ENCODE results near the gene ZNF296. TPM values are rescaled to one million over a fixed set of nuclear protein-coding genes. Genes with fewer than 3 reads are reported as not detected.
"Not testable (repeated sequence)": the region's sequence is repeated elsewhere in the genome, so short reads cannot be mapped to it uniquely, and the experiment has no call there.

Gene ZNF296
- total RNA-seq (2014; rRNA removed; shearing (Covaris generic); ENCODE audit: low replicate concordance) = not detected in 2 replicates

DNA sequence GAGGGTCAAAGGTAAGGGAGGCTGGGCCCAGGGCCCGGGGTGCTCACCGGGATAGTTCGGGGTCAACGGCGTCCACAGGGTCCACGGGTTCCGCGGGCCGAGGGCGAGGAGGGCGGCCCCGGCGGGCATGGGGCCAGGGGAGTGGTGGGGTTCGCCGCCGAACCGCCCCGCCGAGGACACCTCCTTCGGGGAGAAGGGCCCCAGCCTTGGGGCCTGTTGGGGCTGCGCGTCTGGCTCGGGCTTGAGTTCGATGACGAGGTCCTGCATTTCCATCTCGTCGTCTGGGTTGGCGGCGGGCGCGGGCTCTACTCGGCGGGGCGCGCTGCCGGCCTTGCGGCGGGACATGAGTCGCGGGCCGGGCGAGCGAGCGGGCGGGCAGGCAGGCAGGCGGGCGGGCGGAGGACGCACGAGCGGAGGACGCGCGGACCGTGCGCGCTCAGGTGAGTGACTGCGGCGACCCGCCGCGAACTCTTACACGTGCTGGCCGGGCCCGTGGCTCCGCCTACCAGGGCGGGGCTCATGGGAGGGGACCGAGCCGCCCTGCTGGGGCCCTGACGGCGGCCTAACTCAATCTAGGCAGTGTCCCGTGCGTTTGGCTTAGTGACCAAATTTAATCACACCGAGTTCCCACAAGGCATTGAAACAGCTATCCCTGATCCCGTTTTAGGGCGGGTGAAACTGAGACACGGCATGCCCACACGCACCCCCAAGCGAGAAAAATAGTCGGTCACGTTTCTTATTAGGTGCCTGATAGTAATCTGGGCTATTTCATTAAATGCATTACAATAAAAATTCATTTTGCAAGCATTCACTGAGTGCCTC lies at the start of gene ZNF296:
ZNF296 (minus strand) TSS at position 450 of the 822 bp plus-strand sequence; CDS start at position 345, 105 bp downstream.
- DNase-seq = peak; percentile 78
- Histone ChIP-seq H3K9me3 (no peaks in the 10 kb centered on the region), H3K36me3 (peaks cover 22% of the 10 kb centered on the region)

DNA sequence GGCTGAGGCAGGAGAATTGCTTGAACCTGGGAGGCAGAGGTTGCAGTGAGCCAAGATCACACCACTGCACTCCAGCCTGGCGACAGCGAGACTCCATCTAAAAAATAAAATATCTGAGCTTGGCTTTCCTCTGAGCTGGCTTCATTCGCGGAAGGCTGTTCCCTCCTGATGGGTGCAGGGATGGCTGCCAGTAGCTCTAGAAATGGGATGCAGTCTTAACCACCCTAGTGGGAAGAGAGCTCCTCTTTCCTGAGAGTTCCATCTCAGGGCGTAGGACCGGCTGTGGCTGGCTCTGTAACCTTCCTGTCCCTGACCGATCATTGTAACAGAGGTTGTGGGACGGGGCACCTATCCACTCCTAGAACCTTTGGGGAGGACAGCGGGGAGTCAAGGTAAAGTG lies 49.1 kb upstream of the ZNF296 start:
- Histone ChIP-seq H3K36me3 (peaks cover 8% of the 10 kb centered on the region), H3K4me3 (no peak overlapping the region), H3K9me3 (no peaks in the 10 kb centered on the region), H3K27me3 (no peaks in the 10 kb centered on the region)
- DNase-seq = no peak

More for the DNA sequence above, at the start of gene ZNF296:
- H3K4me3 ChIP-seq = peak within 1 kb of the TSS; percentile 53
- H3K27me3 ChIP-seq = no peaks in the 10 kb centered on the region

DNA sequence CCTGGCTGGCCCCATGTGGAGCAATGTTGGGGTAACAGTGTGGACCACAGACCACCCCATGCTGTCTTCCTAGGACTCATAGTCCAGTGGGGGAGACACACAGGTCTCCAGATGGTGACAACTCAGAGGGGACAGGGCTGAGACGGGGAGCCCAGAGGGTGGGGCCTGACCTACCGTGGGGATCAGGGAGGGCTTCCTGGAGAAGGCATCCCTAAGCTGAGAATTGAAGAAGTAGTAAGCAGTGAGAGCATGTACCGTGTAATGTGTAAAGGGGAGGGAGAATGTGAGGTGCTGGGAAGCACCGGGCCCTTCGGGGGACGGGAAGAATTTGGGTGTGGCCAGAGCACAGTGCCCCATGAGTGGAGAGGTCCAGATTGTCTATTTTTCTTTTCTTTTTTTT lies 47.7 kb upstream of the ZNF296 start:
- Histone ChIP-seq H3K9me3 (no peaks in the 10 kb centered on the region), H3K4me3 (no peak overlapping the region), H3K27me3 (no peaks in the 10 kb centered on the region), H3K36me3 (peaks cover 11% of the 10 kb centered on the region)
- DNase-seq = no peak

DNA sequence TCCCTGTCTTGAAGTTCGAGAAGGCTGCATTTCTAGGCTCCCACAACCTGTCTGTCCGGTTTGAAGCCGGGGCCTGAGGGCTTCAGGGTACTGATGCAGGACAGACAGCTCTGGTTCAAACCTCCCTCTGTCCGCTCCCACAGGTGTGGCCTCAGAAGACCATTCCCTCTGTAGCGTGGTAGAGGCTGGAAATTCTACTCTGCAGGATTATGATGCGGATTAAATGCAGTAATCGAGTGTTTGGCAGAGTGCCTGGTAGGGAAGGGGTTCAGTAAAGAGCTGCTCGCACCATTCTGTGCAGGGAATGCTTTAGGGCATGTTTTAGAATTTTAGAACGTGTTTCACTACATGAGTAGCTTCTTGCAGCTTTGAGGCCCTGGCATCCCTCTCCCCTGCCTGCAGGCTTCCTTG lies 47.2 kb upstream of the ZNF296 start:
- no peaks in the 10 kb centered on the region for H3K27me3 ChIP-seq
- peaks cover 11% of the 10 kb centered on the region for H3K36me3 ChIP-seq
- no peak overlapping the region for H3K4me3 ChIP-seq
- no peak for DNase-seq
- H3K9me3 ChIP-seq = no peaks in the 10 kb centered on the region

DNA sequence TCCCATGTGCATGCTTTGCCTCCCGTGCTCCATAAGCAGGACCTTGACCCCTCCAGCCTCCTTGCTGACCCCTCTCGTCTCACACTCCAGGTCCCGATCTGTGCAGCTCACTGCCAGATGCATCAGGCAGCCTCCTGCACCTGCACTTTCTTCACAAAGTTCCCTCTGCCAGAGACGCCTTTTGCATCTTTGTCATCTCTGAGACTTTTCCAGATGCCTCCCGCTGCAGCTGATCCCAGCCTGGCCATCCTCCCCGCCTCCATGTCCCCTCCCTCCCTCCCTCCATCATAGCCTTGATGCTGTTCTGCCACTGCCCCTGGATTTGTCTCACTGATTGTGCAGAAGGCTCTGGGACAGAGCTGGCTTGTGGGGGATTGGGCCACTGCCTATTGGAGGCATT lies 46.6 kb upstream of the ZNF296 start:
- H3K9me3 ChIP-seq = no peaks in the 10 kb centered on the region
- peaks cover 8% of the 10 kb centered on the region for H3K36me3 ChIP-seq
- no peak overlapping the region for H3K4me3 ChIP-seq
- H3K27me3 ChIP-seq = no peaks in the 10 kb centered on the region
- no peak for DNase-seq

DNA sequence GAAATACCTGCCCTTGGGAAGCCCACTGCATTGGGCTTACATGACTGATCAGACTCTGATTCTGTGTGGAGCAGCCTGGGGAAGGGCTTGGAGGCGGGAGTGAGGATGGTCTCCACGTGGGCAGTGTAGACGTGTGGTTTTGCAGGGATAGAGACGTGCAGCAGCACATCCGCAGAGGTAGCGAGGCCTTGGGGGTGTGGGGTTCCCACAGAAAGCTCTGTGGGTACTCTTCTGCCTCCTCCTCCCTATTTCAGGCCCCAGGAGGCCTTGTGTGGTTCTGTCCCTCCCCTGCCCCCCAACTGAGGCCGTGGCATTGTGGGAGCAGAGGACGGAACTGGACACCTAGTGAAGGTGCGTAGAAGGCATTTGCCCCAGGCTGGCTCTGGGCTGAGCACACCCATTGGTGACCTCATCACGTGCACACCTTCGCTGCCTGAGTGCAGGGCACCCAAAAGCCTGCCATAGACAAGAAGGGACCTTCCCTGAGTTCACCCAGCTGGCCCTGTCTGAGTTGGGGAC lies 45.6 kb upstream of the ZNF296 start:
- DNase-seq = no peak
- no peak overlapping the region for H3K4me3 ChIP-seq
- H3K27me3 ChIP-seq = no peaks in the 10 kb centered on the region
- no peaks in the 10 kb centered on the region for H3K9me3 ChIP-seq
- peaks cover 8% of the 10 kb centered on the region for H3K36me3 ChIP-seq

DNA sequence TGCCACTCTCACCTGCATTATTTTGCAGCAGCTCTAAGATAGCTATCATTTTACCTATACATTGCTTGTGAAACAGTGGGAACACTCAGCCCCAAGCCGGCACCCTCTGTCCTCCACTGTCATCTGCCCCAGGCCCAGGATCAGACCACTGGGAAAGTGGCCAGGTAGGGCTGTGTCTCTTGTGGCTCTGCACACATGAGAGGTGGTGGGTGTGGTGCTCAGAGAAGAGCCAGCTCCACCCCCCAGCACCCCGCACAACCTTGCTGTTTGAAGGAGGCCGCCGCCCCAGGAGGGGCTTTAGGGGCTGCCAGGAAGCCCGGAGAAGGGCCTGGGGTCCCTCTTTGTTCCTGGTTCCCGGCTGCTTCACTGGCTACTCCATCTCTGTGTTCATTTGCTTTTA lies 43.3 kb upstream of the ZNF296 start:
- Histone ChIP-seq H3K36me3 (peaks cover 3% of the 10 kb centered on the region; the same call in 1 of the 2 replicates), H3K9me3 (no peaks in the 10 kb centered on the region), H3K4me3 (no peak overlapping the region), H3K27me3 (no peaks in the 10 kb centered on the region)
- DNase-seq = no peak

DNA sequence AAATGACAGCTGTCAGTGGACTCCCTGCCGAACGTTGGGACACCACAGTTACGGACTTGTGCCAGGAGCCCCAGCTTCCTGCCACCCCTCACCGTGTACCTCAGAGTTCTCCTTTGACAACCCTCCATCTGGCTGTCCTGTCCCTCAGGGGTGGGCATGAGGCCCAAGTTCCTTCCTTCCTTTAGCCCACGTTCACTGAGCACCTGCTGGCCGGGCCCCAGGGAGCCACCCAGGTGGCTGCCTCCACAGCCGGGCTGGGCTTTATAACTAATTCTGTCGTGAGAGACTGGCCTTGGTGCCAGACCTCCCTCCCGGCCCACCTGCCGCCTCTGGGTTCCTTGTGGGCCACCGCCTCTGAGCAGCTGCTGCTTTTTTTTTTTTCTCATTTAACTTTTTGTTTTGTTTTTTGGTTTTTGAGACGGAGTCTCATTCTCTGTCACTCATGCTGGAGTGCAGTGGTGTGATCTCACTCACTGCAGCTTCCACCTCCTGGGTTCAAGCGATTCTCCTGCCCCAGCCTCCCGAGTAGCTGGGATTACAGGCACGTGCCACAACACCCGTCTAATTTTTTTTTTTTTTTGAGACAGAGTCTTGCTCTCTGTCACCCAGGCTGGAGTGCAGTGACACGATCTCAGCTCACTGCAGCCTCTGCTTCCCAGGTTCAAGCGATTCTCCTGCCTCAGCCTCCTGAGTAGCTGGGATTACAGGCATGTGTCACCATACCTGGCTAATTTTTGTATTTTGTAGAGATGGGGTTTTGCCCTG lies 42.5 kb upstream of the ZNF296 start:
- H3K4me3 ChIP-seq, H3K36me3 ChIP-seq, H3K27me3 ChIP-seq, DNase-seq, H3K9me3 ChIP-seq: not testable (repeated sequence)

DNA sequence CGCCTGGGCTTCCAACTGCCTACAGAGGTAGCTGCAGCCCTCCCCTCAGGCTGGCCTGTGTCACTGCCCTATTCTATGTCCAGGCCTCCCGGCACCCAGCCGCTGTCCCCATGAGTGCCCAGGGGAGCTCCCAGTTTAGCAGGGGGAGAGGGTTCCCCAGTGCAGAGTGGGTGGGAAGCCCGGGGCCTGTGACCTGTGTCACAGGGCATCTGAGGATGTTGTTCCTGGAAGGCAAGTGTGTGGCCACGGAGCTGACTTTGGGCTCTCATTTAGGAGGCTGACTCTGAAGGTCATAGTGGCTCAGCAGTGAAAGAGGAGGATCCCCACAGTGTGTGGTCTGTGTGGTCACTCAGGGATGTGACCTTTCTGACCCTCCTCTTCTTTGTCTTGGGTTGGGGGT lies 41.8 kb upstream of the ZNF296 start:
- Histone ChIP-seq H3K36me3 (peaks cover 3% of the 10 kb centered on the region; the same call in 1 of the 2 replicates), H3K9me3 (no peaks in the 10 kb centered on the region), H3K4me3 (no peak overlapping the region), H3K27me3 (no peaks in the 10 kb centered on the region)
- DNase-seq = no peak

DNA sequence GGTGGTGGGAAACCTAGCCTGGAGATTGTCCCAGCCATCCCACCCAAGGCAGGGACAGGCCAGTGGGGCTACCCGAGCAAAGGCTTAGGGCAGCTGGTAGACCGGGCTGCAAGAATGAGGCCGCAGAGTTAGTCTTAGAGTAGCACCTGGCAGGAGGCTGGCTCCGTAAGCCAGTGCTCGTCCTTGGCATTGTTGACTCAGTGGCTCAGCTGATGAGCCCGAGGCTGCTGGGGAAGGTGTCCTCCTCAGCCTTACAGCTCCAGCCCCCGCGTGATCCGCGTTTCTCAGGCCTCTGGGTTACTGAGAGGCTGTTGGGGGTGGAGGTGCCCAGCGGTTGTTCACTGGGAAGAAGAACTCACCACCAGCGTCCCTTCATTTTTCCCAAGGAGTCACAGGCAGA lies 41.4 kb upstream of the ZNF296 start:
- Histone ChIP-seq H3K9me3 (no peaks in the 10 kb centered on the region), H3K4me3 (no peak overlapping the region), H3K27me3 (no peaks in the 10 kb centered on the region), H3K36me3 (peaks cover 3% of the 10 kb centered on the region; the same call in 1 of the 2 replicates)
- DNase-seq = no peak

DNA sequence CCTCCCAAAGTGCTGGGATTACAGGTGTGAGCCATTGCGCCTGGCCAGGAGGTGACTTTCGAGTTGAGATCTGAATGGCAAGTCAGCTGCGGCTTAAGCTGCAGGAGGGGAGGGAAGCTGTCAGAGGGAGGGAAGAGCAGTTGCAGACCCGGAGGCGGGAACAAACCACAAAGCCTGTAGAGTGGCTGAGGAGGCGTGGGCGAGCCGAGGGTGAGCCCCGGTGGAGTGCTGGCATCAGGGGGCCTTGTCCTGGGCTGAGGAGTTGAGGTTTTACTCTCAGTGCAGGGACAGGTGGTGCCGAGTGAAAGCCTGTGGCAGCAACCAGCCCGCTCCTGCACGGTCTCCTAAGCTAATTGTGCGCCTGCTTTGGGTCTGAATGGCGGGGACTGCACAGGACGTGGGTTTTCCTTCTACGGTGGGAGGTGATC lies 40.9 kb upstream of the ZNF296 start:
- no peaks in the 10 kb centered on the region for H3K27me3 ChIP-seq

DNA sequence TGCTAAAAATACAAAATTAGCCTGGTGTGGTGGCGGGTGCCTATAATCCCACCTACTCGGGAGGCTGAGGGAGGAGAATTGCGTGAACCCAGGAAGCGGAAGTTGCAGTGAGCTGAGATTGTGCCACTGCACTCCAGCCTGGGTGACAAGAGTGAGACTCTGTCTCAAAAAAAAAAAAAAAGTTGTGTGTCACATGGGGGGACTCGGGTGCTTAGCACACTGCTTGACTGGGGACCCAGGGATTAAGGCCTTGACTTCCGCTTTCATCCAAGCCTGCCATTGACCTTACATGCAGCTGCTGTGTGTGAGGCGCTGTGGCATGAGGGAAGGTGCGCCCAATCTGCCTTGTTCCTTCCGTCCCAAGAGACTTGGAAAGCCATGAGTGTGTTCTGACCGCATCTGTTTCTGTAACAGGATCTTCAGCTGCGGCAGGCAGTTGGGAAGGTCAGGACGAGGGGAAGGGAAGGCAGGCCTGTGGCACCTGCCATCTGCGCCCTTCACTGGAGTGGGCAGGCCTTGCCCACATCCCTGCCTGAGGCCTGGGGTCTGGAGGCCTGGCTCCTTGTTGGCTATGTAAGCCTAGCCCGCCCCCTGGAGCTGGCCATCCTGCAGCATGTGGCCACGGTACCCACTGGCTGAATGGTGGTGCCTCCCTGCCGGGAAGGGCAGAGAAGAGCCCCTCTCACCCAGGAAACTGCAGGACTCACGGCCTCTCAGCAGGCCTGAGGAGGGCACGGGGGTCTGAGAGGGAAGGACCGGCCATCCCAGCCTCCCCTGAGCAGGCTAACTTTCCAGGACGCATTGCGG lies 39.7 kb upstream of the ZNF296 start:
- H3K36me3 ChIP-seq = peaks cover 3% of the 10 kb centered on the region; the same call in 1 of the 2 replicates
- DNase-seq = no peak
- no peaks in the 10 kb centered on the region for H3K9me3 ChIP-seq
- no peak overlapping the region for H3K4me3 ChIP-seq
- no peaks in the 10 kb centered on the region for H3K27me3 ChIP-seq

More for the DNA sequence above, 40.9 kb upstream of the ZNF296 start:
- DNase-seq = no peak
- peaks cover 3% of the 10 kb centered on the region; the same call in 1 of the 2 replicates for H3K36me3 ChIP-seq
- H3K9me3 ChIP-seq = no peaks in the 10 kb centered on the region
- H3K4me3 ChIP-seq = no peak overlapping the region

DNA sequence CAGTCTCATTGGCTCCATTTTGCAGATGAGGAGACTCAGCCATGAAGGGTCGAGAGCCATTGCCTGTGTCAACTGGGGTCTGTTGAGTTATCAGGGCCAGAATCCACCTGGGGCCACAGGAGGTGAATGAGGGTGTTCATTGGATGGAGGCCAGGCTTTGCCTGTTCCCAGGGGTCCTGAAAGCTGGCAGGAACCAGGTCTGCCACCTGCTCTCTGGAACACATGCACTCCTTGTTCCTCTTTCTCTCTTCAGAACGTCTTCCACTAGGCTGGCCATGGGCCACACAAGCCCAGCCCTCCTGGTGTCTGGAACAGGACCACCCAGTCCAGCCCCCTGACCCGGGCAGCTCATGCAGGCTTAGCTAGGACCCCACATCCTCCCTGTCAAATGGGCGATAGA lies 37.8 kb upstream of the ZNF296 start:
- H3K27me3 ChIP-seq = no peaks in the 10 kb centered on the region
- no peak for DNase-seq
- no peaks in the 10 kb centered on the region for H3K36me3 ChIP-seq
- no peak overlapping the region for H3K4me3 ChIP-seq
- H3K9me3 ChIP-seq = no peaks in the 10 kb centered on the region

DNA sequence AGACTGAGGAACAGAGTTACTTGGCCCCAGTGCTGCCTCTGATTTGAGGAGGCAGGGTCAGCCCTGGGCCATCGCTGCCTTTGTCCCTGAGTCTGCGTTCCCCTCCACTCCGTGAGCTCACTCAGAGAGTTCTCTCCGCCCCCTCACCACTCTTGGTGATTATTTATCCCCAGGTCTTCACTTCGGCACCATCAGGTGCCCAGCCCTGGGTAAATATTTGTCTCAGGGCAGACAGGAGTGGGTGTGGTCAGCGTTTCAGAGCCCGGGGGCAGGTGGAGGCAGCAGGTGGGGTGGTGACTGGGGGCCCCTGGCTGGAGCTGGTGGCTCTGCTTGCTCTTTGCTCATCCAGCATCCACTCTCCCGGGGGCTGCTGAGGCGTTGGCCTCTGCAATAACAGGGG lies 37.4 kb upstream of the ZNF296 start:
- no peaks in the 10 kb centered on the region for H3K9me3 ChIP-seq
- DNase-seq = no peak
- no peaks in the 10 kb centered on the region for H3K36me3 ChIP-seq
- H3K27me3 ChIP-seq = no peaks in the 10 kb centered on the region
- no peak overlapping the region for H3K4me3 ChIP-seq

DNA sequence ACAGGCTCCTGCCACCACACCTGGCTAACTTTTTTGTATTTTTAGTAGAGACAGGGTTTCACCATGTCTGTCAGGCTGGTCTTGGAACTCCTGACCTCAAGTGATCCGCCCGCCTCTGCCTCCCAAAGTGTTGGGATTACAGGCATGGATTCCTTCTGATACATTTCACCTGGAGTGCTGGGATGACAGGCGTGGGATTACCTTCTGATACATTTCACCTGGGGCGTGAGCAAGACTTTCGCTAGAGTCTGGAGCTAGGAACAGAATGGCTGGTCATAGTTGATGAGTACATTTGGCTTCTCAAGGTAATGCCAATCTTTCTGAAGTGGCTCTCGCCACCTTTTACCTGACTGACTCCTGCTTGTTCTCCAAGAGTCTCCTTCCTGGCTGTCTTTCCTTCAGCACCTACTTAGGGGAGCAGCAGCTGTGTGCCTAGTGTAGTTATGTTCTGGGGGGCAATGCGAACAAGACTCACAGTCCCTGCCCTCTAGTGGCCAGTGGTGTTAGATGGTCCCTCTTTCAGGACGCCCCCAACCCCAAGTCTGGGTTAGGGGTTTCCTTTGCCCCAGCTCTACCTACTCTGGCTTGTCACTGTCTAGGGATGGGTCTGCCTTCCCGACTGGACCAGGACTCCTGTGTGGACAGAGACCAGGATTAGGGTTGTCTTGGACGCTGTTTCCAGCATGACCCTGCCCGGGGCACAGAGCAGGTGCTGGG lies 36.0 kb upstream of the ZNF296 start:
- Histone ChIP-seq H3K9me3 (no peaks in the 10 kb centered on the region), H3K4me3 (no peak overlapping the region), H3K27me3 (no peaks in the 10 kb centered on the region), H3K36me3 (no peaks in the 10 kb centered on the region; the same call in 1 of the 2 replicates)
- DNase-seq = no peak

DNA sequence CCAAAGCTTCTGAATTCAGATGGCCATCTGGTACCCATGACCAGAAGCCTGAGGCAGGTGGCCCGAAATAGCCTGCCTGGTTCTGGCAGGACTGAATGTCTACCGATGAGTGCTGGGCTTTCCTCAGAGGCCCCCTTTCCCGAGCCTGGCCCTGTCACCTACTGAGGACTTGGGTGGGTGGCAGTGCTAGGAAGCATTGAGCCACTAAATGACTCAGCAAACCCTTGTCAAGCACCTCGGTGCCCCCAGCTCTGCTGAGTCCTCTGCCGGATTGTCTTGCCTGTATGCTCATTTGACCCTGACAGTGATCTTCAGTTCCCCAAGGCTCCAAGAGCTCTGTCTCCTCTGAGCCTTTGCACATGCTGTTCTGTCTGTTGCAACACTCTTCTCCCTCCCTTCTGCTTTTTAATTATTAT lies 34.6 kb upstream of the ZNF296 start:
- Histone ChIP-seq H3K27me3 (no peaks in the 10 kb centered on the region), H3K4me3 (no peak overlapping the region), H3K9me3 (no peaks in the 10 kb centered on the region), H3K36me3 (no peaks in the 10 kb centered on the region; the same call in 1 of the 2 replicates)
- no peak for DNase-seq
